Effector CD4-positive, alpha-beta T cell (primary cell): ENCODE data around the gene CACNG6.

Experiments used
- DNase-seq: peaks from one replicate; pipeline ENCODE4 v3.0.0-alpha.2; 2020

The CACNG6 gene

GRCh38 chr19:54047616-54048015, 56.2 kb downstream of the CACNG6 start:
- no peak for DNase-seq
